OCI-LY7 (cell line): ENCODE results near the gene WIPF3. TPM values are rescaled to one million over a fixed set of nuclear protein-coding genes. Genes with fewer than 3 reads are reported as not detected.
"Not testable (repeated sequence)": the region's sequence is repeated elsewhere in the genome, so short reads cannot be mapped to it uniquely, and the experiment has no call there.

Experiments used
- BruUV-seq: library from RNA; stranded (reverse); fragments of 400-500 nt; replicated peaks from 2 replicates; lab custom pipeline; 2021; lab: Mats Ljungman, UMichigan
- CTCF ChIA-PET: fragments of 300-600 bp; sonication (Branson Sonifier 250); formaldehyde crosslinking; loops from one replicate; lab custom pipeline; 2022; ENCODE audit warnings: antibody characterized with exemption; ENCODE audit not compliant: unreplicated experiment; lab: Charles Lee
- POLR2A ChIA-PET: fragments of 300-600 bp; sonication (Branson Sonifier 250); formaldehyde crosslinking; loops from one replicate; lab custom pipeline; 2022; ENCODE audit warnings: antibody characterized with exemption; lab: Charles Lee
- DNase-seq: peaks from one replicate; pipeline ENCODE4 v3.0.0-alpha.2; 2015; ENCODE audit warnings: low spot score
- H2AFZ ChIP-seq: fragments of 200-600 bp; sonication (generic), shearing (Covaris generic); 2 replicates; pipeline ENCODE4 v1.6.1; 2014; ENCODE audit warnings: mild to moderate bottlenecking, antibody characterized with exemption, low read length, moderate library complexity
- H3K27ac ChIP-seq: fragments of 200-600 bp; sonication (generic); 2 replicates; pipeline ENCODE4 v1.5.1; 2014; ENCODE audit warnings: mixed run types, low read depth, mild to moderate bottlenecking, moderate library complexity, low read length, inconsistent platforms; ENCODE audit not compliant: poor library complexity, severe bottlenecking
- H3K36me3 ChIP-seq: fragments of 200-600 bp; sonication (generic); 2 replicates; pipeline ENCODE4 v1.6.1; 2014; ENCODE audit warnings: mild to moderate bottlenecking, antibody characterized with exemption, low read length, moderate library complexity, mixed read lengths; ENCODE audit not compliant: insufficient read depth
- H3K4me1 ChIP-seq: fragments of 200-600 bp; sonication (generic); 2 replicates; pipeline ENCODE4 v1.5.1; 2014; ENCODE audit warnings: mild to moderate bottlenecking, low read length; ENCODE audit not compliant: insufficient read depth, poor library complexity, severe bottlenecking
- H3K4me2 ChIP-seq: fragments of 200-600 bp; sonication (generic); 2 replicates; pipeline ENCODE4 v1.6.1; 2014; ENCODE audit warnings: mild to moderate bottlenecking, low read length
- H3K4me3 ChIP-seq: fragments of 200-600 bp; sonication (generic); 2 replicates; pipeline ENCODE4 v1.5.1; 2014; ENCODE audit warnings: mild to moderate bottlenecking, low read depth, low read length; ENCODE audit not compliant: poor library complexity, severe bottlenecking
- H3K79me2 ChIP-seq: fragments of 200-600 bp; sonication (generic); 2 replicates; pipeline ENCODE4 v1.6.1; 2016; ENCODE audit warnings: low read depth, mild to moderate bottlenecking, low read length, moderate library complexity, mixed read lengths; ENCODE audit not compliant: insufficient read depth
- H3K9me2 ChIP-seq: fragments of 200-600 bp; sonication (generic); 2 replicates; pipeline ENCODE4 v1.6.1; 2016; ENCODE audit warnings: mild to moderate bottlenecking, low read length, mixed read lengths; ENCODE audit not compliant: insufficient read depth
- H3K9me3 ChIP-seq: fragments of 200-600 bp; sonication (generic); 2 replicates; pipeline ENCODE4 v1.6.1; 2014; ENCODE audit warnings: mild to moderate bottlenecking, mixed run types, low read length, mixed read lengths
- H4K20me1 ChIP-seq: fragments of 200-600 bp; sonication (generic); 2 replicates; pipeline ENCODE4 v1.6.1; 2014; ENCODE audit warnings: mild to moderate bottlenecking, antibody characterized with exemption, low read length, moderate library complexity, mixed read lengths; ENCODE audit not compliant: insufficient read depth
- EZH2phosphoT487 ChIP-seq: fragments of 200-600 bp; sonication (generic); IDR thresholded peaks from 2 replicates; pipeline ENCODE4 v1.6.1; 2018; ENCODE audit warnings: low read depth, borderline replicate concordance, mild to moderate bottlenecking, mixed run types, antibody characterized with exemption, low read length, moderate library complexity, mixed read lengths
- intact Hi-C: fragments of 100-400 bp; cut with micrococcal nuclease; formaldehyde crosslinking; loops from one replicate; pipeline ENCODE4 v1.10.0; 2022; ENCODE audit not compliant: unreplicated experiment
- total RNA-seq, 2 experiments: library from RNA; depleted of rRNA in 1 of 2; stranded (reverse); fragments of >200 nt in 1 of 2; shearing (Covaris generic) in 1 of 2; gene quantifications; 2 replicates each; pipeline ENCODE4 v1.2.3, GENCODE V29; 2014 to 2022
- TF ChIP-seq, protein P1 (sequence below): fragments of 200-600 bp; sonication (generic); conservative IDR thresholded peaks from 2 replicates; pipeline ENCODE4 v1.5.1; 2014; ENCODE audit warnings: mild to moderate bottlenecking, antibody characterized with exemption, low read length, moderate library complexity, mixed read lengths

Gene WIPF3
- total RNA-seq, 2 experiments from 2014 or later, result not detected

DNA sequence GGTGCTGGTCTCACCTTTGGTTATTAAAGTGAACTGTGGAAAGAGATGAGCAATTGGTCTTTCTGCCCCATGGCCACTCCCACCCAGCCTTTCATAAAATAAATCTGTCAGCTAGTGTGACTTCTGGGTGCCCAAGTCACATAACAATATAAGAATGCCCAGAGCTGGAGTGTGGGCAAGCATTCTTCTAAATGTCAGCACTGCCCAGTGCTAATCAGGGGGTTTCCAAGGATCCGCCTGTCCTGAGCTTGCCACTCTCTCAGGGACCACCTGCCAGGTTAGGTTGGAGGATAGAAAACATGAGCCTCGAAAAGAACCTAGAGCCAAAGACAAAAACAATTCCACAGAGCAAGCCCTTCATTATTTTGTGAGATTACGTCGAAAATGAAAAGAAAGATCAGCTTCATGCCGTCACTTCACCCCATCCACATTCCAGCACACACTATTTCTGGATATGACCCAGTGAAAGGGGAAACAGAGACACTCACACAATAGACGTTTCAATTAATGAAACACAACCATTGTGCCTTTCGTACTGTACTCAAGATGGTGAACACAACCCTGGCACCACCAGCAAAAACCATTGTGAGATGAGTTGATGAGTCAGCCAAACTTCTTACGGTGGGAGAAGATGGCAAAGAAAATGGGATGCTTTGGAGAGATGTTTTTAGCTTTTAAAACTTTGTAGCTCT lies 152.5 kb downstream of the WIPF3 start:
- intact Hi-C loops, result no loop called here

DNA sequence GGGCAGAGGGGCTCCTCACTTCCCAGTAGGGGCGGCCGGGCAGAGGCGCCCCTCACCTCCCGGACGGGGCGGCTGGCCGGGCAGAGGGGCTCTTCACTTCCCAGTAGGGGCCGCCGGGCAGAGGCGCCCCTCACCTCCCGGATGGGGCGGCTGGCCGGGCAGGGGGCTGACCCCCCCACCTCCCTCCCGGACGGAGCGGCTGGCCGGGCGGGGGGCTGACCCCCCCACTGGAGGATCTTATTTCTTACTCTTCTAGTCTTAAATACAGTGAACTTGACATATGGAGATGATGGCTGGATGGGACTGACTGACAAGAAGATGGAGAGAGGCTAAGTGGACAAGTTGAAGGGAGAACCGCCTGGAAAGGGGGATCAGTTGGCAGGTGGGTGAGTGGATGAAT lies 155.3 kb downstream of the WIPF3 start:
- CTCF ChIA-PET, H2AFZ ChIP-seq, POLR2A ChIA-PET, H3K4me3 ChIP-seq, H3K27ac ChIP-seq, H3K79me2 ChIP-seq, DNase-seq, H3K4me2 ChIP-seq, intact Hi-C loops, BruUV-seq, H3K9me3 ChIP-seq, H3K9me2 ChIP-seq, H4K20me1 ChIP-seq: not testable (repeated sequence)
- peaks cover 24% of the 10 kb centered on the region for H3K4me1 ChIP-seq
- H3K36me3 ChIP-seq, result peaks cover 36% of the 10 kb centered on the region

More for the DNA sequence above, 152.5 kb downstream of the WIPF3 start:
- H3K27ac ChIP-seq, result peak overlapping the region; percentile 48
- peaks cover 46% of the 10 kb centered on the region for H3K36me3 ChIP-seq
- H3K4me3 ChIP-seq, result no peak overlapping the region
- ChIA-PET POLR2A (interaction anchor here (1.1 to 1.7 kb wide), 4 partner anchors 19 to 156 kb away, joined by 3 to 6 read pairs (median 4); no protein-coding TSS in a partner anchor), CTCF (no interaction called here)
- H3K4me1 ChIP-seq, result peaks cover 37% of the 10 kb centered on the region
- no peak for TF ChIP-seq EZH2phosphoT487
- TF ChIP-seq, protein P1, sequence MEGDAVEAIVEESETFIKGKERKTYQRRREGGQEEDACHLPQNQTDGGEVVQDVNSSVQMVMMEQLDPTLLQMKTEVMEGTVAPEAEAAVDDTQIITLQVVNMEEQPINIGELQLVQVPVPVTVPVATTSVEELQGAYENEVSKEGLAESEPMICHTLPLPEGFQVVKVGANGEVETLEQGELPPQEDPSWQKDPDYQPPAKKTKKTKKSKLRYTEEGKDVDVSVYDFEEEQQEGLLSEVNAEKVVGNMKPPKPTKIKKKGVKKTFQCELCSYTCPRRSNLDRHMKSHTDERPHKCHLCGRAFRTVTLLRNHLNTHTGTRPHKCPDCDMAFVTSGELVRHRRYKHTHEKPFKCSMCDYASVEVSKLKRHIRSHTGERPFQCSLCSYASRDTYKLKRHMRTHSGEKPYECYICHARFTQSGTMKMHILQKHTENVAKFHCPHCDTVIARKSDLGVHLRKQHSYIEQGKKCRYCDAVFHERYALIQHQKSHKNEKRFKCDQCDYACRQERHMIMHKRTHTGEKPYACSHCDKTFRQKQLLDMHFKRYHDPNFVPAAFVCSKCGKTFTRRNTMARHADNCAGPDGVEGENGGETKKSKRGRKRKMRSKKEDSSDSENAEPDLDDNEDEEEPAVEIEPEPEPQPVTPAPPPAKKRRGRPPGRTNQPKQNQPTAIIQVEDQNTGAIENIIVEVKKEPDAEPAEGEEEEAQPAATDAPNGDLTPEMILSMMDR, result no peak
- H3K9me3 ChIP-seq, result no peaks in the 10 kb centered on the region
- H2AFZ ChIP-seq, result no peak overlapping the region
- no peak for DNase-seq
- peaks cover 5% of the 10 kb centered on the region; the same call in 1 of the 2 replicates for H4K20me1 ChIP-seq
- no peaks in the 10 kb centered on the region; the same call in 1 of the 2 replicates for H3K79me2 ChIP-seq
- H3K4me2 ChIP-seq, result peak overlapping the region; percentile 64
- H3K9me2 ChIP-seq, result no peaks in the 10 kb centered on the region
- BruUV-seq, result no TSS peak

DNA sequence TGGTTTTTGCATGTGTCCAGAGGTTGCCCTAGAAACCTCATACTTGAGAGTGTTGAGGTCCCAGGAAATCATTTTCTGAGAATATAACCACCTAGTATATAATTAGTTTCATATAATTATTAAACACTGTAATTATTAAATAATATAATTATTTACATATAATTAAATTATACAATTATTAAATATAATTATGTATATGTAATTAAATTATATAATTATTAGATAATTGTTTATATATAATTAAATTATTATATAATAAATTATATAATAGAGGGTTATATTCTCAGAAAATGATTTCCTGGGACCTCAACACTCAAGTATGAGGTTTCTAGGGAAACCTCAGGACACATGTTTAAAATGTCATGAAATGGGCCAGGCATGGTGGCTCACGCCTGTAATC lies 155.7 kb downstream of the WIPF3 start:
- Histone ChIP-seq H3K79me2 (no peaks in the 10 kb centered on the region), H4K20me1 (no peaks in the 10 kb centered on the region), H3K9me2 (no peaks in the 10 kb centered on the region), H3K4me2 (no peak overlapping the region), H3K27ac (no peak overlapping the region), H2AFZ (no peak overlapping the region), H3K9me3 (no peaks in the 10 kb centered on the region), H3K36me3 (peaks cover 39% of the 10 kb centered on the region), H3K4me3 (no peak overlapping the region), H3K4me1 (peaks cover 20% of the 10 kb centered on the region)
- intact Hi-C loops, result no loop called here
- ChIA-PET CTCF (no interaction called here), POLR2A (no interaction called here)
- TF ChIP-seq EZH2phosphoT487, result no peak
- TF ChIP-seq, protein P1, result no peak
- no peak for DNase-seq
- no TSS peak for BruUV-seq
